Measurements from ENCODE around the gene PDSS2.

DNA sequence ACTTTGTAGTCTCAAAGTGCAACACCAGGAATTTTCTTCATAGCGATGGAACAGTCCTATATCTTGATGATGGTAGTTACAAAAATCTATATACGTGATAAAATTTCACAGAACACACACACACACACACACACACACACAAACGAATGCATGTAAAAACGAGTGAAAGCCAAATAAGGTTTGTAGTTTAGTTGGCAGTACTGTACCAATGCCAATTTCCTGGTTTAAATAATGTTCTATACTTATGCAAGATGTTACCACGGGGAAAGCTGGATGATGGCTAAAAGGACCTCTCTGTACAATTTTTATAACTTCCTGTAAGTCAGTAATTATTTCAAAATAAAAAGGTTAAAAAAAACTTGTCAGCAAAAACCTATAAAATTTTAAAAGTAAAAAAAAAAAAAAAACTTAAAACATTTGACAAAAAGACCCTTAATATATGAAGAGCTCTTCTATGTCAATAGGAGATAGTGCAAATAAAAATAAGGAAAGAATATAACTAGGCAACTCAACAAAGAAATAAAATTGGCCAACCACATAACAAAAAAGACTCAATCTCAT lies 37.6 kb downstream of the PDSS2 start:
- no peak for TF ChIP-seq CTCF (IDR thresholded peaks at IDR 0.05)
- TF ChIP-seq POLR2A (IDR thresholded peaks at IDR 0.05), result no peak
